Measurements from ENCODE around the gene NAA20.

NAA20 gene

DNA sequence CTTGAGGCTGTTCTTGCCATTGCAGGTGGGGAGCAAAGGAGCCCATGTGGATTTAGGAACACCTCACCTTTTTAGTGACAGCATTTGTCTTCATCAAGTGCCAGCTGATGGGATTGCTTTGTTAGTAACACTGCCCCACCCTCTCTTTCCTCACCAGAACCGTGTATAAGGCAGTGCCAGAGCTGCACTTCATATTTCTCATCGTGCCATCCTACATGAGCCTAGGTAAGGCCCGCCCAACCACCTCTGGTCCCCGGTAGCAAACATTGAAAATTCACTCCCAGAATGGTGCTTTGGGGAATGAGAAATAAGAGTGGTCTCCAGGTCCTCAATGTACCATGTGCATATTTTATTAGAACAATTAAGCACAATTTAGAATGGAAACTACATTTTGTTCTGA, 57.9 kb downstream of the NAA20 start:
- no peak for DNase-seq (ENCODE audit: low read depth)

DNA sequence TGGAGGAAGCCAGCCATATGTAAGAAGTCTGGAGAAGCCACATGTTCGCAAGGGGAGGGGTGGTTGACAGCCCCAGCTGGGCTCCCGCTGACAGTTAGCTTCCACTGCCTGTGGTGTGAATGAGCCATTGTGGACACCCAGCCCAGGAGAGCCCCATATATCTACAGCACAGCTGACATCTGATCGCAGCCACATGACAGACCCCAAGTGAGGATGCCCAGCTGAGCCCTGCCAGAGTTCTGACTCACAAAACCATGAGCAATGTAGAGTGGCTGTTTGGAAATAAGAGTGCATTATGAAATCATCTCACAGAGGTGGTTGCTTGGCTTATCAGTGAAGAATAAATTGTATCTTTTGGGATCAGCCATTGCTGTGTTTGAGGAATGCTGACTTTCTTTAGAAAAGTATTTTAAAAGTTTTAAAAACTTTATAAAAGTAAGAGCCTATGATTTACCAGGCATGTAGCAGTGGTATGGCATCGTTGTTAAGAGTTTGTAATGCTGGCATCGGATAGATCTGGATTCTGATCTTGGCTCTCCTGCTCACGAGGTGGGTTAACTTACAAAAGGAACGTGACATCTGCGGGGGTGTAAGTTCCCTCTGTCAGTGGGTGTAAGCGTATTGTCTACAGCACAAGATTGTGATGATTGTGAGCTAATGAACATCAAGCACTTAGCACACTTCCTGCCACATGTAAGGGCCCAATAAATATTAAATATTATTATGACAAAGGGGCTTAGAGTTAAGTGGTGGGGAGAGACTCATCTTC, 59.3 kb downstream of the NAA20 start:
- DNase-seq (ENCODE audit: low read depth): peak; percentile 55

DNA sequence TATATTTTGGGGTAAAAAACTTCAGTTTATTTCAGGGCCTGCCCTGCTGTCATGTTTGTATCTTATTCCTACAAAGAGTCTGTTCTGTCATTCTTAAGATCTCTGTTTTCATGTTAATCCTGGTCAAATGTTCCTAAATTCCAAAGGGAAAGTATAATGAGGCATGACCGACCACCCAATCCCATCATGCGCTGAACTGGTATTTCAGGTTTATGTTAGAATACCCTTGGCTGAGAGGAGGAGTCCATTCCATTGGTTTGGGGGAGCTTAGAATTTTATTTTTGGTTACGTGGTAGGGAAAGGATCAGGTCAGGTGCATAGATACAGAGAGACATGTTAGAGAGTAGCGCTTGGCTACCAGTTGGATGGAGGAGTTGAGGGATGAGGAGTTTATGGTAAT, 60.9 kb downstream of the NAA20 start:
- DNase-seq (ENCODE audit: low read depth): no peak

DNA sequence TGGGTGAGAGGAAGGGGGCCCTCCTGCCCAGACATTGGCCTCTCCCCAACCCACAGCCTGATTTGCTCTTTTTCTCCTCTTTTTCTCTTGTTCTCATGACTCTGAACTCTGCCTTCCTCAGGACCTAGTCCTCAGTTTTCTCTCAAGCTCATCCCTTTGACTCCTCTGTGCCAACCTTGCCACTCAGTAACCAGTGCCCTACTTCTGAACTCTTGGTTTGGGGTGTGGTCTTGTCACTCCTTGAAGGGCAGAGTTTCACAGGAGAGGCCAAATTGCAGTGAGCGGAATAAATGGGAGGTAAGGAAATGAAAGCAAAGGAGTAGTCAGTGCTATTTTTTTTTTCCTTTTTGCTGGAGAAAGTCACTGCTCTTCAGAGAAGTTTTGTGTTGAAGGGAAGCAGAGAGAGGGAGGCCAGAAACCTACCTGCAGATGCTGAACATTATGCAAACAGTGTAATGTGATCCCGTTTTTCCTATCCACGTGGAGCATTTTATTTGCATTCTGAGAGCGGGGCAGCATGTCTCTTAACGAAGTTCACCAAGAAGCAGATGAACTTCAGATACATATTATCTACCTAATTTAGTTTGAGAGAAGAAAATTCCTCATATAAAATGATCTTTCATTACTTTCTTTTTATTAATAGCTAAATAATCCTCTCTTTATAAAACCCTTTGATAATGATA, 62.1 kb downstream of the NAA20 start:
- DNase-seq (ENCODE audit: low read depth): no peak

Measured in ELR (cell line).